Spleen (tissue), 7 donors: ENCODE results near the gene CMC1.

Source experiments
- CTCF ChIP-seq, 11 experiments: fragments of 200-600 bp in 7 of 11; fragments of 450-650 bp in 4 of 11; sonication (generic) in 4 of 11; IDR thresholded peaks in 8 of 11; conservative IDR thresholded peaks in 3 of 11; 1 replicate in 7 of 11; 2 replicates in 4 of 11; pipeline versions ENCODE4 v1.4.0 to v1.8.0; 2016 to 2021; ENCODE audit warnings: antibody characterized with exemption in 11 of 11, inconsistent platforms in 4 of 11, mild to moderate bottlenecking in 1 of 11
- POLR2A ChIP-seq, 3 donors: fragments of 450-650 bp; IDR thresholded peaks; one replicate each; pipeline ENCODE4 v1.5.1; 2017; ENCODE audit warnings: antibody characterized with exemption in 3 of 3, mild to moderate bottlenecking in 1 of 3
- POLR2AphosphoS5 ChIP-seq, 3 donors: sonication (generic); formaldehyde crosslinking; IDR thresholded peaks; one replicate each; pipeline ENCODE4 v1.5.1; 2017; ENCODE audit warnings: antibody characterized with exemption in 3 of 3
- donor health status: DM: no; HTN: no; CAD: no; lungs with moderate emphysema.
- donor health status: DM: no; HTN: no; CAD: no.
- donor health status: DM: no; HTN: no; CAD: no.

- TF ChIP-seq CTCF (IDR thresholded peaks at IDR 0.05 in 8 of 11, conservative IDR thresholded peaks at IDR 0.05 in 3 of 11) (no peak), POLR2AphosphoS5 (IDR thresholded peaks at IDR 0.05) (peak in 1 of 3 donors; percentile 20), POLR2A (IDR thresholded peaks at IDR 0.05) (no peak)
These were observed 10.6 kb downstream of the CMC1 start for GRCh38 chr3:28252001-28252431.
